Subcutaneous abdominal adipose tissue (tissue), 5 donors: ENCODE results near the gene PSMC1.

Source experiments
- H3K27ac ChIP-seq: one replicate; pipeline ENCODE4 v1.7.0; 2013; ENCODE audit warnings: low read depth, mild to moderate bottlenecking, inconsistent platforms, low read length, moderate library complexity
- H3K27me3 ChIP-seq, 5 donors: one replicate each; pipeline ENCODE4 v1.7.0; 2013; ENCODE audit warnings: low read length in 5 of 5, inconsistent platforms in 1 of 5; ENCODE audit not compliant: control insufficient read depth in 5 of 5, insufficient read depth in 4 of 5
- H3K36me3 ChIP-seq, 5 donors: one replicate each; pipeline ENCODE4 v1.7.0; 2013; ENCODE audit warnings: low read length in 5 of 5; ENCODE audit not compliant: control insufficient read depth in 5 of 5, insufficient read depth in 5 of 5
- H3K4me1 ChIP-seq, 5 donors: one replicate each; pipeline ENCODE4 v1.7.0; 2013; ENCODE audit warnings: low read length in 5 of 5, mild to moderate bottlenecking in 3 of 5, moderate library complexity in 1 of 5; ENCODE audit not compliant: control insufficient read depth in 5 of 5, insufficient read depth in 5 of 5
- H3K4me3 ChIP-seq, 5 donors: one replicate each; pipeline ENCODE4 v1.7.0; 2013; ENCODE audit warnings: low read length in 5 of 5, low read depth in 1 of 5
- H3K9ac ChIP-seq, 5 donors: one replicate each; pipeline ENCODE4 v1.7.0; 2013; ENCODE audit warnings: low read length in 5 of 5, mild to moderate bottlenecking in 4 of 5, moderate library complexity in 3 of 5
- H3K9me3 ChIP-seq, 5 donors: one replicate each; pipeline ENCODE4 v1.7.0; 2013; ENCODE audit warnings: low read length in 5 of 5; ENCODE audit not compliant: control insufficient read depth in 5 of 5
- donor health status: healthy.
- donor health status: healthy.
- donor health status: healthy.
- donor health status: healthy.
- donor health status: healthy.

The PSMC1 gene

GRCh38 chr14:90287791-90288190 is 31.4 kb downstream of the PSMC1 start:
- H3K36me3 ChIP-seq = peaks cover 8 to 77% (median 65%) of the 10 kb centered on the region in 5 donors
- H3K27ac ChIP-seq = no peak overlapping the region
- no peak overlapping the region for H3K4me3 ChIP-seq
- no peaks in the 10 kb centered on the region for H3K27me3 ChIP-seq
- H3K9ac ChIP-seq = no peak overlapping the region
- peaks cover 0 to 13% (median 8%) of the 10 kb centered on the region in 5 donors for H3K4me1 ChIP-seq
- no peaks in the 10 kb centered on the region for H3K9me3 ChIP-seq

- Histone ChIP-seq H3K4me1 (peaks cover 0 to 13% (median 8%) of the 10 kb centered on the region in 5 donors), H3K4me3 (no peak overlapping the region), H3K36me3 (peaks cover 8 to 72% (median 63%) of the 10 kb centered on the region in 5 donors), H3K9me3 (no peaks in the 10 kb centered on the region), H3K9ac (no peak overlapping the region), H3K27ac (no peak overlapping the region), H3K27me3 (no peaks in the 10 kb centered on the region)
Measured at GRCh38 chr14:90288651-90289355, 32.5 kb downstream of the PSMC1 start.

GRCh38 chr14:90290337-90291011 is 34.1 kb downstream of the PSMC1 start:
- Histone ChIP-seq H3K4me1 (peaks cover 0 to 13% (median 8%) of the 10 kb centered on the region in 5 donors), H3K36me3 (peaks cover 8 to 76% (median 69%) of the 10 kb centered on the region in 5 donors), H3K27ac (no peak overlapping the region), H3K9ac (no peak overlapping the region), H3K27me3 (no peaks in the 10 kb centered on the region), H3K9me3 (no peaks in the 10 kb centered on the region), H3K4me3 (no peak overlapping the region)

- no peak overlapping the region for H3K27ac ChIP-seq
Measured at GRCh38 chr14:90291699-90292098, 35.3 kb downstream of the PSMC1 start.

GRCh38 chr14:90293766-90294730 is 37.7 kb downstream of the PSMC1 start:
- Histone ChIP-seq H3K27ac (no peak overlapping the region), H3K4me1 (peaks cover 0 to 4% (median under 1%) of the 10 kb centered on the region in 5 donors), H3K4me3 (no peak overlapping the region), H3K27me3 (no peaks in the 10 kb centered on the region), H3K9ac (no peak overlapping the region), H3K9me3 (no peaks in the 10 kb centered on the region), H3K36me3 (peaks cover 11 to 66% (median 61%) of the 10 kb centered on the region in 5 donors)

More at GRCh38 chr14:90291699-90292098, 35.3 kb downstream of the PSMC1 start:
- H3K9ac ChIP-seq = no peak overlapping the region
- H3K9me3 ChIP-seq = no peaks in the 10 kb centered on the region
- H3K36me3 ChIP-seq = peaks cover 11 to 72% (median 65%) of the 10 kb centered on the region in 5 donors
- H3K4me3 ChIP-seq = no peak overlapping the region
- H3K4me1 ChIP-seq = peaks cover 0 to 13% (median 8%) of the 10 kb centered on the region in 5 donors
- no peaks in the 10 kb centered on the region for H3K27me3 ChIP-seq

- Histone ChIP-seq H3K27me3 (no peaks in the 10 kb centered on the region), H3K27ac (no peak overlapping the region), H3K36me3 (peaks cover 11 to 66% (median 61%) of the 10 kb centered on the region in 5 donors), H3K4me3 (no peak overlapping the region), H3K4me1 (no peaks in the 10 kb centered on the region), H3K9ac (no peak overlapping the region), H3K9me3 (no peaks in the 10 kb centered on the region)
Measured at GRCh38 chr14:90294872-90295271, 38.5 kb downstream of the PSMC1 start.

- Histone ChIP-seq H3K9ac (no peak overlapping the region), H3K27ac (no peak overlapping the region), H3K27me3 (no peaks in the 10 kb centered on the region), H3K4me3 (no peak overlapping the region), H3K36me3 (peaks cover 8 to 55% (median 50%) of the 10 kb centered on the region in 5 donors), H3K4me1 (peaks cover 0 to 2% (median 0%) of the 10 kb centered on the region in 5 donors), H3K9me3 (no peaks in the 10 kb centered on the region)
Measured at GRCh38 chr14:90295870-90296516, 39.6 kb downstream of the PSMC1 start.

GRCh38 chr14:90296641-90297040 is 40.3 kb downstream of the PSMC1 start:
- H3K9ac ChIP-seq = no peak overlapping the region
- peaks cover 6 to 49% (median 43%) of the 10 kb centered on the region in 5 donors for H3K36me3 ChIP-seq
- H3K9me3 ChIP-seq = no peaks in the 10 kb centered on the region
- H3K4me3 ChIP-seq = no peak overlapping the region
- H3K27ac ChIP-seq = no peak overlapping the region
- no peaks in the 10 kb centered on the region for H3K27me3 ChIP-seq
- peaks cover 0 to 4% (median under 1%) of the 10 kb centered on the region in 5 donors for H3K4me1 ChIP-seq

GRCh38 chr14:90297876-90298629 is 41.7 kb downstream of the PSMC1 start:
- H3K9me3 ChIP-seq = no peaks in the 10 kb centered on the region
- H3K27me3 ChIP-seq = no peaks in the 10 kb centered on the region
- peaks cover 0 to 4% (median 4%) of the 10 kb centered on the region in 5 donors for H3K4me1 ChIP-seq
- no peak overlapping the region for H3K27ac ChIP-seq
- H3K9ac ChIP-seq = no peak overlapping the region
- peaks cover 7 to 45% (median 37%) of the 10 kb centered on the region in 5 donors for H3K36me3 ChIP-seq
- H3K4me3 ChIP-seq = no peak overlapping the region
